HFF-Myc (cell line): ENCODE results near the gene MINDY2.

Experiments used
- DNase-seq: peaks from one replicate; pipeline ENCODE4 v3.0.0-alpha.2; 2011; ENCODE audit warnings: low read depth; ENCODE audit errors: extremely low read depth
- H3K4me3 ChIP-seq: replicated peaks from 2 replicates; pipeline ENCODE4 v1.5.1; 2011; ENCODE audit warnings: low read depth, mild to moderate bottlenecking, control low read depth, low read length
- TF ChIP-seq, protein P1 (sequence below): IDR thresholded peaks from 2 replicates; pipeline ENCODE4 v1.5.1; 2012; ENCODE audit warnings: mild to moderate bottlenecking, low read depth, low read length, control low read depth; ENCODE audit errors: missing control alignments

The MINDY2 gene

DNA sequence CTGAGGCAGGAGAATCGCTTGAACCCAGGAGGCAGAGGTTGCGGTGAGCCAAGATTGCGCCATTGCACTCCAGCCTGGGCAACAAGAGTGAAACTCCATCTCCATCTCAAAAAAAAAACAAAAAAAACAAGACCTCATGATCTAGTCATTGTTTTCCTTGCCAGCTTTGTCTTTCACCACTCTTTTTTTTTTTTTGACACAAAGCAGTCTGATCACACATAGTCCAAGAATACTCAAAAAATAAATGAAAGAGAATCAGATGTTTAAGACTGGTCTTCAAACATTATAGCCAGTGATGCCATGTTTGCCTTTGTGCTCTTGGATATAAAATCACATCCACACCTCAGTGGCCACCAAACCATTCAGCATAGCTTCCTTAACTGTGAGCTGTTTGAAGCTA, 15.8 kb upstream of the MINDY2 start:
- TF ChIP-seq, protein P1, sequence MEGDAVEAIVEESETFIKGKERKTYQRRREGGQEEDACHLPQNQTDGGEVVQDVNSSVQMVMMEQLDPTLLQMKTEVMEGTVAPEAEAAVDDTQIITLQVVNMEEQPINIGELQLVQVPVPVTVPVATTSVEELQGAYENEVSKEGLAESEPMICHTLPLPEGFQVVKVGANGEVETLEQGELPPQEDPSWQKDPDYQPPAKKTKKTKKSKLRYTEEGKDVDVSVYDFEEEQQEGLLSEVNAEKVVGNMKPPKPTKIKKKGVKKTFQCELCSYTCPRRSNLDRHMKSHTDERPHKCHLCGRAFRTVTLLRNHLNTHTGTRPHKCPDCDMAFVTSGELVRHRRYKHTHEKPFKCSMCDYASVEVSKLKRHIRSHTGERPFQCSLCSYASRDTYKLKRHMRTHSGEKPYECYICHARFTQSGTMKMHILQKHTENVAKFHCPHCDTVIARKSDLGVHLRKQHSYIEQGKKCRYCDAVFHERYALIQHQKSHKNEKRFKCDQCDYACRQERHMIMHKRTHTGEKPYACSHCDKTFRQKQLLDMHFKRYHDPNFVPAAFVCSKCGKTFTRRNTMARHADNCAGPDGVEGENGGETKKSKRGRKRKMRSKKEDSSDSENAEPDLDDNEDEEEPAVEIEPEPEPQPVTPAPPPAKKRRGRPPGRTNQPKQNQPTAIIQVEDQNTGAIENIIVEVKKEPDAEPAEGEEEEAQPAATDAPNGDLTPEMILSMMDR, result no peak
- DNase-seq, result no peak
- H3K4me3 ChIP-seq, result no peak overlapping the region

DNA sequence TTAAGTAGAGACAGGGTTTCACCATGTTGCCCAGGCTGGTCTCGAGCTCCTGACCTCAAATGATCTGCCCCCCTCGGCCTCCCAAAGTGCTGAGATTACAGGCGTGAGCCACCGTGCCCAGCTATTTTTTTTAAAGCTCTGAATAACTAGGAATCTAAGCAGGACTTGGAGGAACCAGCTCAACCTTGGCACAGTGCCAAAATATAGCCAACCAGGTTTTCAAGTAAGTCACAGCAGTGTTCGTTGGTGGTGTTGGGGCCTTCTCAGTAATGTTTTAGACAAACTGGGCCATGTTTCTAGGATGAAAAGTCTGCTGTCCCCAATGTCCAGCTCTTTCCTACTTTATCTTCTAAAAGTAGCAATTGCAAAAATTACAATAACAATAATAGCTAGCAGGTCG, 15.1 kb upstream of the MINDY2 start:
- H3K4me3 ChIP-seq, result no peak overlapping the region
- no peak for DNase-seq
- TF ChIP-seq, protein P1, result no peak

DNA sequence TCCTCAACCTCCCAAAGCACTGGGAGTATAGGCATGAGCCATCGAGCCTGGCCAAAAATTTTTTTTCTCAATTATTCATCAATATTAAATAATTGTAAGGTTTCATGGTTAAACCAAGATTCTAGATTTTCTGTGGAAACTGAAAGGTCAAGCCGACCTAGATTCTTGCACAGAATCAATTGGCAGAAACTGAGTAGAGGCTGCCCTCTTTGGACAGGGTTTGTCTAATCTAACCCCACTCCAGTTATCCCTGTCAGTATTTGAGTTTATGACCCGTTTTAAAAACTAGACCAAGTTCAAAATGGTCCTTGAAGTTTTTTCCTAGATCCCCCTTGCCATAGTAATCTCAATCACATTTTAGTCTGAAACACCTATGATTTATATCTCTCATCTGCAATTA, 13.0 kb upstream of the MINDY2 start:
- TF ChIP-seq, protein P1, result peak; percentile 7
- H3K4me3 ChIP-seq, result no peak overlapping the region
- DNase-seq, result no peak

DNA sequence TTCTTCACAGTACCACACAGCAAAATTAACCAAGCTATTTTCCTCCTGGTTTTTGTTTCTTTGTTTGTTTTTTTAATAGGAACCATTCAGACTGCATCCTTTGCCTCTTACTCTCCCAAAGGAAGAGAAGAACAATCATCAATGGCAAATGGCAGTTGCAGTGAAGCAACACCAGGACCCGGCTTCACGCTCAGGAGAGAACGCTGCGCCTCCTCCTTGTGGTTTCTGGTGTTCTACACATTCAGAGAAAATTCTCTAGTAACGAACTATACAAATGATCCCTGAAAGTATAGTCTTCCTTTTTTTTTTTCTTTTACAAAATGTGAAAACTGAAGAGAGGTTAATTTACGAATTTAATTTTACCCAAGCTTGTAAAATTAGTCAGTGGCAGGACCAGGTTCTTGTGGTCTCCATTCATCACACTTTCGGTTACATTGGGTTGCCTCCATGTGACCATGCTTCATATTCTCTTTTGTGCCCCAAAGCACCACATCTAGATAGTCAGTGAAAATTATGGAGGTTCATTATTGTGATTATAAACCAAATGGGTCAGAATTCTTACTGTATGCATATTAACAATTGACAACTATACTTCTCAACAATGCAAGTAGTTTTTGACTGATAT, 10.6 kb upstream of the MINDY2 start:
- no peak overlapping the region for H3K4me3 ChIP-seq
- DNase-seq, result no peak

DNA sequence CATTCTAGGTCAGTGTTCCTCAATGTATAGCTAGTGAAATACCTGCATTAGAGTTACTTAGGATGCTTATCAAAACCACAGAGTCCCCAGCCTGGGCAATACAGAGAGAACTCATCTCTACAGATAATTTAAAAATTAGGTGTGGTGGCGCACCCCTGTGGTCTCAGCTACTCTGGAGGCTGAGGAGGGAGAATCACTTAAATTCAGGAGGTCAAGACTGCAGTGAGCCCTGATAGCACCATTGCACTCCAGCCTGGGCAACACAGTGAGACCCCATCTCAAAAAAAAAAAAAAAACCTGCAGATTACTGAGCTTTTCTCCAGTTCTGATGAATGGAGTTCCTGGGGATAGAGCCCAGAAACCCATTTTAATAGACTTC, 10.1 kb upstream of the MINDY2 start:
- H3K4me3 ChIP-seq, result no peak overlapping the region
- TF ChIP-seq, protein P1, result no peak

More for the DNA sequence above, 10.6 kb upstream of the MINDY2 start:
- TF ChIP-seq, protein P1, result no peak

DNA sequence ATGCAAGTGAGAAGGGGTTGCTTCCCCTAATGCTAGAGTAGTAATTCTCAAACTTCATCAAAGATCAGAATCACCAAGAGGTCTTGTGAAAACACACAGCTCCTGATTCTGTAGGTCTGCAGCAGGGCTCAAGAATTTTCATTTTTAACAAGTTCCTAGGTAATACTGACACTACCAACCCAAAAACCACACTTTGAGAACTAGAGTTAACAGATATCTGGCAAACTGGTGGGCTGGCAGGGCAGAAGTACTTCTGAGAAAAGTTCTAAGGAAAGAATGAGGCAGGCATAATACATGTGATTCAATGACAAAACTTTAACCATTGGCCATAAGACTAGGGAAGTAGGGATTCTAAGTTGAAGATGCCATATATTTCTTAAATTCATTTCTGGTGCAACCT, 8.8 kb upstream of the MINDY2 start:
- DNase-seq, result no peak
- no peak overlapping the region for H3K4me3 ChIP-seq
- TF ChIP-seq, protein P1, result no peak

More for the DNA sequence above, 10.1 kb upstream of the MINDY2 start:
- no peak for DNase-seq

DNA sequence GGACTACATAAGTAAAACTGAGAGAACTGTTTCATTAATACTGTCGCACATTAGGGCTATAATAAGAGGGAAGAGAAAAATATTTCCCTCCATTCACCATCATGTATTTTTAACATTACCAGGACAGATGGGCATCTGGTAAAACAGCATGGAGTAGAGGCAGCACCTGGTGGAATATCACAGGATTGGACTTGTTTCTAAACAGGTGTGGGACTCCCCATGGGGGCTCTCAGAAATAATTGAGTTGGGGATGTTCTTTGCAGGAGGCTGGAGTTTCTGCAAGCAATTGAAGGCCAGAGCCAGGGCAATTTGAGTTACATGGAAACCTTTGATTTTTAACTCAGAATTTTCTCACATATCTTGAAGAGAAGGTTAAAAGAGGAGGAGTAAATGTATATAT, 8.4 kb upstream of the MINDY2 start:
- TF ChIP-seq, protein P1, result no peak
- DNase-seq, result no peak
- H3K4me3 ChIP-seq, result no peak overlapping the region
